OCI-LY1 (cell line): ENCODE data around the gene ZNF223.

Experiments used
- H2AFZ ChIP-seq: fragments of 200-600 bp; sonication (generic), shearing (Covaris generic); 2 replicates; pipeline ENCODE4 v1.6.0; 2014; ENCODE audit warnings: antibody characterized with exemption, mild to moderate bottlenecking, low read length
- H3F3A ChIP-seq: fragments of 200-600 bp; sonication (generic), shearing (Covaris generic); 2 replicates; pipeline ENCODE4 v1.6.0; 2014; ENCODE audit warnings: mild to moderate bottlenecking, antibody characterized with exemption, low read length, moderate library complexity; ENCODE audit not compliant: insufficient read depth
- H3K27ac ChIP-seq: fragments of 200-600 bp; sonication (generic); 2 replicates; pipeline ENCODE4 v1.5.1; 2014; ENCODE audit warnings: low read length, mixed run types, mild to moderate bottlenecking, low read depth; ENCODE audit not compliant: poor library complexity, severe bottlenecking
- H3K27me3 ChIP-seq: fragments of 200-600 bp; sonication (generic); 2 replicates; pipeline ENCODE4 v1.6.0; 2014; ENCODE audit warnings: antibody characterized with exemption, mild to moderate bottlenecking, low read length, moderate library complexity; ENCODE audit not compliant: insufficient read depth
- H3K36me3 ChIP-seq: fragments of 200-600 bp; sonication (generic); 2 replicates; pipeline ENCODE4 v1.6.1; 2014; ENCODE audit warnings: mild to moderate bottlenecking, antibody characterized with exemption, low read length, moderate library complexity, mixed read lengths; ENCODE audit not compliant: insufficient read depth
- H3K4me1 ChIP-seq: fragments of 200-600 bp; sonication (generic); 2 replicates; pipeline ENCODE4 v1.5.1; 2014; ENCODE audit warnings: mild to moderate bottlenecking, low read length, moderate library complexity; ENCODE audit not compliant: insufficient read depth, severe bottlenecking
- H3K4me2 ChIP-seq: fragments of 200-600 bp; sonication (generic), shearing (Covaris generic); 2 replicates; pipeline ENCODE4 v1.6.1; 2014; ENCODE audit warnings: low read length
- H3K4me3 ChIP-seq: fragments of 200-600 bp; sonication (generic); 2 replicates; pipeline ENCODE4 v1.5.1; 2014; ENCODE audit warnings: low read length, low read depth, mild to moderate bottlenecking, mixed read lengths; ENCODE audit not compliant: poor library complexity, severe bottlenecking
- H3K79me2 ChIP-seq: fragments of 200-600 bp; shearing (Covaris generic); 2 replicates; pipeline ENCODE4 v1.6.1; 2016; ENCODE audit warnings: mixed run types, low read length, mixed read lengths; ENCODE audit not compliant: insufficient read depth
- H3K9ac ChIP-seq: fragments of 200-600 bp; sonication (generic), shearing (Covaris generic); 2 replicates; pipeline ENCODE4 v1.6.1; 2014; ENCODE audit warnings: mild to moderate bottlenecking, low read length, mixed read lengths
- H3K9me2 ChIP-seq: fragments of 200-600 bp; sonication (generic), shearing (Covaris generic); 2 replicates; pipeline ENCODE4 v1.6.1; 2014; ENCODE audit warnings: low read depth, mild to moderate bottlenecking, low read length, mixed read lengths
- H3K9me3 ChIP-seq: fragments of 200-600 bp; shearing (Covaris generic); 2 replicates; pipeline ENCODE4 v1.6.1; 2014; ENCODE audit warnings: low read length, mixed read lengths
- H4K20me1 ChIP-seq: fragments of 200-600 bp; sonication (generic), shearing (Covaris generic); 2 replicates; pipeline ENCODE4 v1.6.0; 2016; ENCODE audit warnings: mild to moderate bottlenecking, low read length; ENCODE audit not compliant: insufficient read depth
- CTCF ChIP-seq: fragments of 200-600 bp; sonication (generic), shearing (Covaris generic); IDR thresholded peaks from 2 replicates; pipeline ENCODE4 v1.5.1; 2017; ENCODE audit warnings: mild to moderate bottlenecking, antibody characterized with exemption, low read length, moderate library complexity, mixed read lengths
- EZH2 ChIP-seq: fragments of 200-600 bp; sonication (generic), shearing (Covaris generic); IDR thresholded peaks from 2 replicates; pipeline ENCODE4 v1.8.0; 2017; ENCODE audit warnings: borderline replicate concordance, mixed run types, mild to moderate bottlenecking, antibody characterized with exemption, low read length, moderate library complexity, mixed read lengths

ZNF223 gene

GRCh38 chr19:44093931-44094765 is 42.3 kb downstream of the ZNF223 start, which contains the start of gene ZNF224:
TSS of gene ZNF224 (plus strand) at chr19:44094361. CDS start at chr19:44097874, 3,513 bp downstream.
- Histone ChIP-seq H4K20me1 (no peaks in the 10 kb centered on the region), H3K79me2 (0 out of 2 replicates have a peak, but pooled peaks cover 5% of the 10 kb centered on the region)
- no peak for TF ChIP-seq CTCF
- TF ChIP-seq EZH2 = no peak

GRCh38 chr19:44107751-44108150 is 55.9 kb downstream of the ZNF223 start:
- Histone ChIP-seq H3K4me2 (no peak overlapping the region), H3K9me3 (peaks cover 41% of the 10 kb centered on the region), H4K20me1 (no peaks in the 10 kb centered on the region), H3K36me3 (peaks cover 54% of the 10 kb centered on the region), H3K27ac (no peak overlapping the region), H3K79me2 (no peaks in the 10 kb centered on the region), H3F3A (no peaks in the 10 kb centered on the region), H3K9ac (no peak overlapping the region), H3K4me1 (no peaks in the 10 kb centered on the region), H3K4me3 (no peak overlapping the region), H3K27me3 (no peaks in the 10 kb centered on the region), H2AFZ (no peak overlapping the region), H3K9me2 (no peaks in the 10 kb centered on the region)
- TF ChIP-seq CTCF (no peak), EZH2 (no peak)

More at GRCh38 chr19:44093931-44094765, 42.3 kb downstream of the ZNF223 start, which contains the start of gene ZNF224:
- peak within 1 kb of the TSS; percentile 99 for H2AFZ ChIP-seq
- no peaks in the 10 kb centered on the region for H3K27me3 ChIP-seq
- peak within 1 kb of the TSS; percentile 73 for H3K9ac ChIP-seq
- H3K4me2 ChIP-seq = peak within 1 kb of the TSS; percentile 93
- peak within 1 kb of the TSS; percentile 17 for H3K27ac ChIP-seq
- peaks cover 13% of the 10 kb centered on the region for H3K4me1 ChIP-seq
- no peaks in the 10 kb centered on the region for H3K9me2 ChIP-seq
- H3K36me3 ChIP-seq = peaks cover 31% of the 10 kb centered on the region
- H3K9me3 ChIP-seq = 0 out of 2 replicates have a peak, but pooled peaks cover 7% of the 10 kb centered on the region
- H3K4me3 ChIP-seq = peak within 1 kb of the TSS; percentile 76
- H3F3A ChIP-seq = no peaks in the 10 kb centered on the region

GRCh38 chr19:44109458-44109857 is 57.6 kb downstream of the ZNF223 start:
- TF ChIP-seq CTCF = no peak
- TF ChIP-seq EZH2 = no peak
- Histone ChIP-seq H3K4me3 (no peak overlapping the region), H3F3A (no peaks in the 10 kb centered on the region), H2AFZ (no peak overlapping the region), H3K79me2 (no peaks in the 10 kb centered on the region), H4K20me1 (no peaks in the 10 kb centered on the region), H3K27ac (no peak overlapping the region), H3K36me3 (peaks cover 36% of the 10 kb centered on the region), H3K9ac (no peak overlapping the region), H3K27me3 (no peaks in the 10 kb centered on the region), H3K9me3 (peaks cover 38% of the 10 kb centered on the region), H3K4me2 (no peak overlapping the region), H3K9me2 (no peaks in the 10 kb centered on the region), H3K4me1 (peaks cover 6% of the 10 kb centered on the region)
